ENCODE measurements around the gene STK24. TPM values are rescaled to one million over a fixed set of nuclear protein-coding genes. Genes with fewer than 3 reads are reported as not detected.

The STK24 gene
- total RNA-seq, 1 experiment from 2014 or later = 84.8 TPM

GRCh38 chr13:98542568-98543377 is 34.1 kb downstream of the STK24 start:
- TF ChIP-seq EZH2 (IDR thresholded peaks at IDR 0.05; ENCODE audit: borderline replicate concordance, low read depth, low read length, poor library complexity, severe bottlenecking) = no peak
- TF ChIP-seq, protein P1, sequence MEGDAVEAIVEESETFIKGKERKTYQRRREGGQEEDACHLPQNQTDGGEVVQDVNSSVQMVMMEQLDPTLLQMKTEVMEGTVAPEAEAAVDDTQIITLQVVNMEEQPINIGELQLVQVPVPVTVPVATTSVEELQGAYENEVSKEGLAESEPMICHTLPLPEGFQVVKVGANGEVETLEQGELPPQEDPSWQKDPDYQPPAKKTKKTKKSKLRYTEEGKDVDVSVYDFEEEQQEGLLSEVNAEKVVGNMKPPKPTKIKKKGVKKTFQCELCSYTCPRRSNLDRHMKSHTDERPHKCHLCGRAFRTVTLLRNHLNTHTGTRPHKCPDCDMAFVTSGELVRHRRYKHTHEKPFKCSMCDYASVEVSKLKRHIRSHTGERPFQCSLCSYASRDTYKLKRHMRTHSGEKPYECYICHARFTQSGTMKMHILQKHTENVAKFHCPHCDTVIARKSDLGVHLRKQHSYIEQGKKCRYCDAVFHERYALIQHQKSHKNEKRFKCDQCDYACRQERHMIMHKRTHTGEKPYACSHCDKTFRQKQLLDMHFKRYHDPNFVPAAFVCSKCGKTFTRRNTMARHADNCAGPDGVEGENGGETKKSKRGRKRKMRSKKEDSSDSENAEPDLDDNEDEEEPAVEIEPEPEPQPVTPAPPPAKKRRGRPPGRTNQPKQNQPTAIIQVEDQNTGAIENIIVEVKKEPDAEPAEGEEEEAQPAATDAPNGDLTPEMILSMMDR (conservative IDR thresholded peaks at IDR 0.05; ENCODE audit: low read depth, low read length) = no peak
- CTCF ChIA-PET = no interaction called here
- no peaks in the 10 kb centered on the region for H3K36me3 ChIP-seq (ENCODE audit: insufficient read depth, low read length, poor library complexity, severe bottlenecking)
- POLR2A ChIA-PET (ENCODE audit: low non-redundant PET) = no interaction called here
- no TSS peak for BruUV-seq (replicated peaks)
- peaks cover 25% of the 10 kb centered on the region for H3K4me1 ChIP-seq (ENCODE audit: insufficient read depth, low read length, poor library complexity, severe bottlenecking)
- no peak overlapping the region for H3K27ac ChIP-seq (ENCODE audit: low read depth, low read length, poor library complexity, severe bottlenecking)
- intact Hi-C loops (cut with micrococcal nuclease; ENCODE audit: unreplicated experiment) = no loop called here
- no peak overlapping the region for H3K4me3 ChIP-seq (ENCODE audit: low read depth, low read length, poor library complexity, severe bottlenecking)
- H3K9me3 ChIP-seq (ENCODE audit: low read depth, low read length, poor library complexity, severe bottlenecking) = no peaks in the 10 kb centered on the region
- DNase-seq (ENCODE audit: low spot score) = peak; percentile 23
- H3K27me3 ChIP-seq (replicated peaks; ENCODE audit: insufficient read depth, low read depth, low read length, poor library complexity) = no peaks in the 10 kb centered on the region

- intact Hi-C loops (cut with micrococcal nuclease; ENCODE audit: unreplicated experiment) = no loop called here
- DNase-seq (ENCODE audit: low spot score) = no peak
- CTCF ChIA-PET = interaction anchor here (0.9 kb wide), 1 partner anchor 11 kb away, joined by 4 read pairs; no protein-coding TSS in a partner anchor
- BruUV-seq (replicated peaks) = no TSS peak
- H3K27me3 ChIP-seq (replicated peaks; ENCODE audit: insufficient read depth, low read depth, low read length, poor library complexity) = no peaks in the 10 kb centered on the region
- no peak overlapping the region for H3K4me3 ChIP-seq (ENCODE audit: low read depth, low read length, poor library complexity, severe bottlenecking)
- no peaks in the 10 kb centered on the region for H3K9me3 ChIP-seq (ENCODE audit: low read depth, low read length, poor library complexity, severe bottlenecking)
- peaks cover 25% of the 10 kb centered on the region for H3K4me1 ChIP-seq (ENCODE audit: insufficient read depth, low read length, poor library complexity, severe bottlenecking)
- POLR2A ChIA-PET (ENCODE audit: low non-redundant PET) = no interaction called here
- H3K36me3 ChIP-seq (ENCODE audit: insufficient read depth, low read length, poor library complexity, severe bottlenecking) = no peaks in the 10 kb centered on the region
- no peak overlapping the region for H3K27ac ChIP-seq (ENCODE audit: low read depth, low read length, poor library complexity, severe bottlenecking)
- no peak for TF ChIP-seq EZH2 (IDR thresholded peaks at IDR 0.05; ENCODE audit: borderline replicate concordance, low read depth, low read length, poor library complexity, severe bottlenecking)
- TF ChIP-seq, protein P1 (conservative IDR thresholded peaks at IDR 0.05; ENCODE audit: low read depth, low read length) = no peak
These were observed 35.2 kb downstream of the STK24 start for GRCh38 chr13:98541701-98542203.

DNA sequence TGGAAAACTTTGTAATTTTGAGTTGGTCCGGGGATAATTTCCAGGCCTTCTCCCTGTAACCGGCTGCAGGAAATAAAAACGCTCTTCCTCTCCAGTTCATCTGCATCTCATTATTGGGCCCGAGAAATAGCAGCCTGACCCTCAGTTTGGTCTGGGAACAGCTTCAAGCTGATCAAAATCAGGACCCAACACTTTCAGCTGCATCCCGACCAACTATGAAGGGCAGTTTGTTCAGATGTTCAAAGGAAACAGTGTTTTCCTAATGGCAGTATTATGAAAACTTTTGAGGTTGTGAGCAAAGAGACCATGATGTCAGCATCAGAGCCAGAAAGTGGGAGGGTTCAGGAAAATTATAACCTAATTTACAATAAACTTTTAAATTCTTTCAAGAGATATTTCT is 35.7 kb downstream of the STK24 start:
- Histone ChIP-seq H3K4me3 (ENCODE audit: low read depth, low read length, poor library complexity, severe bottlenecking) (no peak overlapping the region), H3K36me3 (ENCODE audit: insufficient read depth, low read length, poor library complexity, severe bottlenecking) (no peaks in the 10 kb centered on the region), H3K4me1 (ENCODE audit: insufficient read depth, low read length, poor library complexity, severe bottlenecking) (peaks cover 25% of the 10 kb centered on the region), H3K27ac (ENCODE audit: low read depth, low read length, poor library complexity, severe bottlenecking) (no peak overlapping the region), H3K27me3 (replicated peaks; ENCODE audit: insufficient read depth, low read depth, low read length, poor library complexity) (no peaks in the 10 kb centered on the region), H3K9me3 (ENCODE audit: low read depth, low read length, poor library complexity, severe bottlenecking) (no peaks in the 10 kb centered on the region)
- POLR2A ChIA-PET (ENCODE audit: low non-redundant PET) = no interaction called here
- intact Hi-C loops (cut with micrococcal nuclease; ENCODE audit: unreplicated experiment) = no loop called here
- TF ChIP-seq EZH2 (IDR thresholded peaks at IDR 0.05; ENCODE audit: borderline replicate concordance, low read depth, low read length, poor library complexity, severe bottlenecking) = no peak
- TF ChIP-seq, protein P1 (conservative IDR thresholded peaks at IDR 0.05; ENCODE audit: low read depth, low read length) = no peak
- no TSS peak for BruUV-seq (replicated peaks)
- no peak for DNase-seq (ENCODE audit: low spot score)
- CTCF ChIA-PET = no interaction called here

Data from A673 (cell line).